Right renal pelvis (tissue), 4 donors: ENCODE measurements around the gene CILP2. TPM values are rescaled to one million over a fixed set of nuclear protein-coding genes. Genes with fewer than 3 reads are reported as not detected.

Experiments used
- DNase-seq, 4 donors: peaks; one replicate each; pipeline ENCODE4 v3.0.0-alpha.2; 2013; ENCODE audit warnings: low read depth in 4 of 4, low spot score in 3 of 4, missing footprints in 1 of 4
- polyA plus RNA-seq, 4 donors: library from polyadenylated mRNA; unstranded; fragments of 120-200 nt; gene quantifications; one replicate each; pipeline ENCODE4 v1.2.1, GENCODE V29; 2013; ENCODE audit not compliant: insufficient read length in 4 of 4

Gene CILP2, protein sequence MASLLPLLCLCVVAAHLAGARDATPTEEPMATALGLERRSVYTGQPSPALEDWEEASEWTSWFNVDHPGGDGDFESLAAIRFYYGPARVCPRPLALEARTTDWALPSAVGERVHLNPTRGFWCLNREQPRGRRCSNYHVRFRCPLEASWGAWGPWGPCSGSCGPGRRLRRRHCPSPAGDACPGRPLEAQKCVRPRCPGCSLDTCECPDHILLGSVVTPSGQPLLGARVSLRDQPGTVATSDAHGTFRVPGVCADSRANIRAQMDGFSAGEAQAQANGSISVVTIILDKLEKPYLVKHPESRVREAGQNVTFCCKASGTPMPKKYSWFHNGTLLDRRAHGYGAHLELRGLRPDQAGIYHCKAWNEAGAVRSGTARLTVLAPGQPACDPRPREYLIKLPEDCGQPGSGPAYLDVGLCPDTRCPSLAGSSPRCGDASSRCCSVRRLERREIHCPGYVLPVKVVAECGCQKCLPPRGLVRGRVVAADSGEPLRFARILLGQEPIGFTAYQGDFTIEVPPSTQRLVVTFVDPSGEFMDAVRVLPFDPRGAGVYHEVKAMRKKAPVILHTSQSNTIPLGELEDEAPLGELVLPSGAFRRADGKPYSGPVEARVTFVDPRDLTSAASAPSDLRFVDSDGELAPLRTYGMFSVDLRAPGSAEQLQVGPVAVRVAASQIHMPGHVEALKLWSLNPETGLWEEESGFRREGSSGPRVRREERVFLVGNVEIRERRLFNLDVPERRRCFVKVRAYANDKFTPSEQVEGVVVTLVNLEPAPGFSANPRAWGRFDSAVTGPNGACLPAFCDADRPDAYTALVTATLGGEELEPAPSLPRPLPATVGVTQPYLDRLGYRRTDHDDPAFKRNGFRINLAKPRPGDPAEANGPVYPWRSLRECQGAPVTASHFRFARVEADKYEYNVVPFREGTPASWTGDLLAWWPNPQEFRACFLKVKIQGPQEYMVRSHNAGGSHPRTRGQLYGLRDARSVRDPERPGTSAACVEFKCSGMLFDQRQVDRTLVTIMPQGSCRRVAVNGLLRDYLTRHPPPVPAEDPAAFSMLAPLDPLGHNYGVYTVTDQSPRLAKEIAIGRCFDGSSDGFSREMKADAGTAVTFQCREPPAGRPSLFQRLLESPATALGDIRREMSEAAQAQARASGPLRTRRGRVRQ
- polyA plus RNA-seq = under 1 TPM; 0.13 to 0.36 (median 0.15) TPM

DNA sequence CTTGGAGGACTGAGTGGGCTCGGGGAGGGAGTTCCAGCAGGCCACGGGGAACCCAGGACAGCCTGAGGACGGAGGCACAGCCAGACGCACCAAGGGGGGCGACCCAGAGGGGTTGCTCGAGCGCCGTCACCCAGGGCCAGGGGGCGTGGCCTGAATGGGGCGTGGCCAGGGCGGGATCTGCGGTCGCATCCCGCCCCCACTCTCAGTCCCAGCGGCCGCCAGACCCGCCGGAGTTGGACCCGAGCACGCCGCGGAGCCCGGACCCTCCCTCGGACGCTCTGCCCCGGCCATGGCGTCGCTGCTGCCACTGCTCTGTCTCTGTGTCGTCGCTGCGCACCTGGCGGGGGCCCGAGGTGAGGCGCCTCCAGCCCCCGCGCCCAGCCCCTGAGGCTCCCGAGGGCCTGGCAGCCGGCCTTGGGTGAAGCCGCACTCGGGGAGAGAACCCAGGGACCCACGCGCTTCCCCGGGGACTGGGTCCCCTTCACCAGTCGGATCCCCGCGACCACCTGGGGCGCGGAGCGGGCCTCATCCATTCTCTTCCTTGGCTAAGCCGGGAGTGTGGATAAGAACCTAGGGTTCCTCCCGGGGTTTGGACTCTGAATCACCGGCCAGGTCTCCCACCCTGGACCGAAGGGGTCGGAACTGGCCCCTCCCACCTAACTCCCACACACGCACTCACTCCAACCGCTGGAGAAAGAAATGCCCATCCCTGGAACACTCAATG lies at the start of gene CILP2:
CILP2 (plus strand) TSS at position 205 of the 724 bp plus-strand sequence; CDS start at position 290, 85 bp downstream.
- DNase-seq = no peak

DNA sequence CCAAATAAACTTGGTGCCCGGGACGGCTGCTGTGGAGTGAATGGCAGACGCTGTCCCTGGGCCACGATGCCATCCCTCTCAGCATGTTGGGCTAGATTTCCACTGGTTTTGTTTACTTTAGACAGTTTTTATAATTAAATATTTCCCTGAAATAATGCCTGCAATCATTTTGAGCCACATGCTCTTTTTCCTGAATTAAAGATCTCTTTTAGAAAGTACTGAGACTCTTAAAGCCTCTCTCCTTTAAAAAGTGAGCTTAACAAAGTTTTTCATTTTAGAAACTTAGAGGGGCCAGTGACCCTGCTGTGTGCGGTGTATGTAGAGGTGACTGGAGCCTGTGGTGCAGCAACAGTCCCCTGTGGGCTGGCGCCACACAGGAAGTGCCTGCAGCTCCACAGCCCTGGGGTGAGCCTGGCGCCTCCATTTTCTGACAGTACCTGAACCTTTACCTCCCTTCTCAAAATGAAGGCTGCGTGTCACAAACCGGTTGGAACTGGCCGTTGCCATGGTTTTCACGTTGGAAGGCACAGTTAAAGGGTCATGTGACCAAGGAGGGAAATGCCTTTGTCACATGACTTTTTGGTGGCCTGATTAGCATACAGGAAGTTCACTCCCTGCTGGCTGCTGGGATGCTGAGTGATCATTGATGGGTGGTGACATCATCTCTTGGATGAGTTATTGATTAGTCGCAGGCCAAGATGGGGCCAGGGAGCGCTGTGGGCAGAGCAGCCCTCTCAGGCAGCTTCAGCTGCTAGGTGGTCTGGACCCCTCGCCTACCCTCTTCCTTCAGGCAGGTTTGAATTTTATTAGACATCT lies 49.0 kb upstream of the CILP2 start:
- peak; percentile 72 to 91 (median 89) for DNase-seq

DNA sequence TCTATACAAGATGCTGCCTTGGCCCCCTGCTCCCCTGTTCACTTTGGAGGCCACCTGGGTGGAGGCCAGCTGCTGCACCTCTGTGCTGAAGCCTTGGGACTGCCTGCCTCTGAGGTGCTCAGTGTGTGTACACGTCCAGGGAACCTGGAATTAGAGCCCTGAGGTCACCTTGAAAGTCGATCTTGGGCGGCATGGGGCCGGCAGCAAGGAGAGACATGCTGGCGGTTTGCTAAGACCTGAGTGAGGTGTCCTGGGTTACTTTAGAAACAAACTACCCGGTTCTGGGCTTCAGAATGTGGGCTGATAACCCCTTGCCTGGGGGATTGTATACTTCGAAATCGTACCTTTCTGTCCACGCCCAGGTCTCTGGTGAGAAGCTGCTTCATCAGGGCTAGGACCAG lies 48.3 kb upstream of the CILP2 start:
- DNase-seq = no peak

DNA sequence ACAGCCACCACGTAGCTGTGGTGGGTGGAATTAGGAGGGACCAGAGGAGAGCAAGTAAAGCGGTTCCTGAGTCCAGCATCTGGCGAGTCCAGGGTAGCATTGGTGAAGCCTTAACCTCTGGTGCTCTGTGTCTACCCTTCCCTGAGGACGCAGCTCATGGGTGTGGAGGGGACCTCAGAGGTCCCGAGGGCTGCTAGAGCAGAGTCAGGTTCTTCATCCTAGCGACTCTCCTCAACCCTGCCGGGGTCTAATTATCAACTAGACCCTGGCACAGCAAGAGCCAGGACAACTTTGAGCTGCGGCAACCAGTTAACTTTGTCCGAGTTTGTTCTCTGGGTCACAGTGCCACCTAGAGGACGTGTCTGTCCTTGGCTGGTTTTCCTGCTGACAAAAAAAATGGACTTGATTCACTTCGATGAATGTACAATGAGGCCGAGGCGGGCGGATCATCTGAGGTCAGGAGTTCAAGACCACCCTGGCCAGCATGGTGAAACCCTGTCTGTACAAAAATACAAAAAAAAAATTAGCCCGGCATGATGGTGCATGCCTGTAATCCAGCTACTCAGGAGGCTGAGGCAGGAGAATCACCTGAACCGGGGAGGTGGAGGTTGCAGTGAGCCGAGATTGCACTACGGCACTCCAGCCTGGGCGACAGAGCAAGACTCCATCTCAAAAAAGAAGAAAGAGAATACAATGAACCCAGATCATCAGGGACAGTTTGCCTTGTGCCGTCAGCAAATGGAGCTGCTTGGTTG lies 47.7 kb upstream of the CILP2 start:
- peak; percentile 80 to 85 (median 82) for DNase-seq

DNA sequence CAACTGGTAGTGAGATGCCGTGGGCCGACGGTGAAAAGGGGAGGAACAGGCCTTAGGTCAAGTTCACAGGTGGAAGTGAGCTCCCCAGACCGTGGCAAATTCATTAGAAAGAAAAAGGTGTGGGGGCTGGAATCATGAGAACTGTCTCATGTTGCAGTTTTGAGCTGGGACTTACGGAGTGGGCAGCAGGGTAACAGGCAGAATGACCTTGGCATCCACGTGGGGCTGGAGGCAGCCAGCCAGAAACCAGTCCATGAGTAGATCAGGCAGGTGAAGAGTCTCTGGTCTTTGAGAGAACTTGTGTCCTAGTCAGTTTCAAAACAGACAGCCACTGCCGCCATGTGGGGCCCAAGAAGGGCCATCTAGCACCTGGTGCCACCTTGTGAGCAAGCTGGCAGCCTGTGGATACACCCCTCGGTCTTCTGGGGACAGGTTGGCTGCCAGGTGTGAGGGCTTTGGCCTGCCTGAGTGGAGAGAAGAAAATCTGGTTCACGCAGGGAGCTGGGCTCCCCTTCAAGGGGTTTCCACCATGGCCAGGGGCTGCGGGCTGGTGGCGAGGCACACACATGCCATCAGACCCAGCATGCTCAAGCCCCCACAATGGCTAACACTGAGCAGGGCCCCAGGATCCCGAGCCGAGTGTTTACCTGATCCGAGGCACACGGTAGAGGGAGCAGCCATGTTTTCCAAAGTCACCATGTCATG lies 46.6 kb upstream of the CILP2 start:
- no peak for DNase-seq

DNA sequence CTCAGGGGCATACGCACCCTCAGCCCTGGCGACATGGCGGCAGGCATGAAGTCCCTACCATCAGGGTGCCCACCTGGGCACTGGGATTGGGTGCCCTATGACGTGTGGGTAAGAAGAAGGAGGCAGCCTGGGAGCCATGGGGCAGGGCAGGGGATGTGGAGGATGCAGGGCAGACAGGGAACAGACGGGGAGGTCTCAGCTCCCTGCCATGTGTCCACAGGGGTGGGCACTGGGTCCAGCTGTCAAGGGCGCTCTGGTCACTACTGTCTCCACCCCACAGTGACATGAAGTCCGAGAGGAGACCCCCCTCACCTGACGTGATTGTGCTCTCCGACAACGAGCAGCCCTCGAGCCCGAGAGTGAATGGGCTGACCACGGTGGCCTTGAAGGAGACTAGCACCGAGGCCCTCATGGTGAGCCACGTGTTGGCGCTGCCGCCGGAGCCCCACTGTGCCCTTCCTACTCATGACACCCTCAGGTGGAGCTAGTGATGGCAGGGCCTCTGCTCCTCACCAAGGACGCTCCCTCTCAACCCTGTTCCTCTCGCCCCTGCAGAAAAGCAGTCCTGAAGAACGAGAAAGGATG lies 45.9 kb upstream of the CILP2 start:
- DNase-seq = no peak

DNA sequence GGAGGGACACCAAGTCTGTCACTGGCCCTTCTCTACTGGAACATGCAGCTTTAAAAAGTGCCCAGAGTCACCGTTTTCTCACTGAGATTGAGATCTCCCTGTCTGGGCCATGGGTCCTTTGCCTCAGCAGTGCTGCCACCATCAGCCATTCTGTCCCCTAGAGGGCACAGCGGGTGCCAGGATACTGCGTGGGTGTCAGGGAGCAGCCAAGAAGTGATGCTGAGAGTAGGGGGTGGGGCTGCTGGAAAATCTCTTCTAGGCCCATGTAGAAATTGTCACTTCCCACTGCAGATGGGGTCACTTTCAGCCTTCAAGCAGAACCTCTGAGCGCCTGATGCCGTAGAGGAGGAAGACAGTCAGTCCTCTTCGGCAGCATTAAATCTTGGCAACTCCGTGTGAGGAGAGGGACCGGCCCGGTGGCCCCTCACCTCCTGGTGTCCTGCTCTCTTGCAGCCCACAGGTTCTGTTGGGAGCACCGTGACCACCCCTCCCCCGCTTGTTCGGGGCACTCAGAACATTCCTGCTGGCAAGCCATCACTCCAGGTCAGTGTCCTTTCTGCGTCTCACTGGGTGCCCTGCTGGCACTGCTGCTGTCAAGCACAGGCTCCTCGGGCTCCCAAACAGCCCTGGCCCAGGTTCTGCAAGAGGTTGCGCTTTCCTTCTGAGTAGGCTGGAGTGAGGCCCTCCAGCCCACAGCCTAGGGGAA lies 44.1 kb upstream of the CILP2 start:
- no peak for DNase-seq

DNA sequence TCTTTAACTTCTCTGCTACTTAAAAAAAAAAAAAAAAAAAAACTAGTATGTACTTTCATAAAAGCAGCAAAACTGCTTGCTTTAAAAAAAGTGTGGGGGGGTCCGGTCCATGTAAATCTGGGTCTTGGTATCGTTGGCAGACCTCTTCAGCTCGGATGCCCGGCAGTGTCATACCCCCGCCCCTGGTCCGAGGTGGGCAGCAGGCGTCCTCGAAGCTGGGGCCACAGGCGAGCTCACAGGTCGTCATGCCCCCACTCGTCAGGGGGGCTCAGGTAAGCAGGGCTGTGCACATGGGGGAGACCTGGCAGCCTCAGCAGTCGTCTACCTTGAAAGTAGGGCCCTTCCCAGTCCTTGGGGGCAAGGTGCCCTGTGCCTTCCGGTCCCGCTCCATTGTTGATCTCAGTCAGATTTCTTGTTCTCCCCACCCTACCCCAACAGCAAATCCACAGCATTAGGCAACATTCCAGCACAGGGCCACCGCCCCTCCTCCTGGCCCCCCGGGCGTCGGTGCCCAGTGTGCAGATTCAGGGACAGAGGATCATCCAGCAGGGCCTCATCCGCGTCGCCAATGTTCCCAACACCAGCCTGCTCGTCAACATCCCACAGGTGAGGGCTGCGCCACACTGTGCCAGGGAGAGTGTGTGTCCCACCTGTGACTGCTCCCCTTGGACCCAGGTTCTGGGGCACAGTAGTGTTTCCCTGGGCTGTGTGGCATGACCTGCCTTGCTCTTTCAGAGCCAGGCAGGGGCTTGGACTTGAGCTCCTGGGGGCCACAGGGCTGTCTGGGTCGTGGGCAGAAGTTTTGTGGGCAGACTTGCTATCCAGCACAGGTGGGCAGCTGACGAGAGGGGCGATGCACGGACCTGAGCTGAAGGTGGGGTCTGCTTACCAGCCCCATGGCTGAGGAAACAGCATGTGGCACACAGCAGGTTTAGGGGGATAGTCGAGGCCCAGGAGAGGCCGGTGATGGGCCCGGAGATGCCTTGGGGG lies 42.2 kb upstream of the CILP2 start:
- DNase-seq = no peak

DNA sequence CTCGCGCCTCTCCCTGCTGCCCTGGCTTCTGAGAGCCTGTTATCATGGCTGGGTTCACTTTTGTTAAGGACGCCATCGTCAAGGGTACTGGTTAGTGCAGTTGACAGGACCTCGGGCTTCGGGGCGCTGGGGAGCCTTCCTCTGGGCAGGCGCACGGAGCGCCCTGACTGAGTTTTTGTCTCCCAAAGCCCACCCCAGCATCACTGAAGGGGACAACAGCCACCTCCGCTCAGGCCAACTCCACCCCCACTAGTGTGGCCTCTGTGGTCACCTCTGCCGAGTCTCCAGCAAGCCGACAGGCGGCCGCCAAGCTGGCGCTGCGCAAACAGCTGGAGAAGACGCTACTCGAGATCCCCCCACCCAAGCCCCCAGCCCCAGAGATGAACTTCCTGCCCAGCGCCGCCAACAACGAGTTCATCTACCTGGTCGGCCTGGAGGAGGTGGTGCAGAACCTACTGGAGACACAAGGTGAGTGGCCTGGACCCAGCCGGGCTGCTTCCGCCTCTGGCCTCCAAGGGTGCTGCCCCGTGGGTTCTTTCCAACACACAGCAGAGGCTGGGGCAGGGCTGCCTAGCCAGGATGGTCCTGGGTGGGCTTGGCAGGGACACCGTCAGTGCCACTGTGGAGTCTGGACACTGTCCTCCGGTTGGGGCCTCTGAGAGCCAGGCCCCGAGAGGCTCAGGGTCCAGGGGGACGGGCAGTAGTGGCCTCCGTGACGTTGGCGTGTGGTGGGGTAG lies 39.6 kb upstream of the CILP2 start:
- no peak for DNase-seq

DNA sequence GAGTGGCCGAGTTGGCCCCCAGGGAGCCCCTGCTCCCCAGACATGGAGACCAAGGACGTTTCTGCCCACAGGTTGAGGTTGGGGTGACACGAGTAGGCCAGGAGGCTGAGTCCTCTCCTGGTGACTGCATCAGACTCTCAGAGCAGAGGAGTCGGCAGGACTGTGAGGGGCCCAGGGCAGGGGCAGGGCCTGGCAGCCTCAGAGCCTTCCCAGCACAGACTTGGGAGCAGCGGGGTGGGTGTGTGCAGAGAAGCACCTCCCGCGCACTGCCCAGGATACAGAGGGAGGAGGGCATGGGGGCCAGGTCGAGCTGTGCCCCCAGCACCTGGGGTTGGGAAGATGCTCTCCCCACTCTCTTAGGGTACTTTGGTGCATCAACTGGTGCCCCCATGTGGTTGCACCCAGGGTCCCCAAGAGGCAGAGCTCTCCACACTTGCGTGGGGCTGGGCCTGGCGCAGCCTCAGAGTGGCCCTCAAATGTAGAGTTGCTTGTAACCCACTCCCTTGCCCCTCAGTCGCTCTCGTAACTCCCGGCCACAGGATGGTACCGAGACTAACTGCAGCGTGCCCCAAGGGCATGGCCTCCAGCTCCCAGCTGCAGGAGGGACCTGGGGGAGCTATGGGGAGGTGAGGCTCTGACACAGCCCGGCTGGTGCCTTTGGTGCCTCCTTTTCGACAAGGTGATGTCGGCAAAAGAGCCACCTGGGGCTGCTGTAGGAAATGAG lies 38.6 kb upstream of the CILP2 start:
- DNase-seq = no peak

DNA sequence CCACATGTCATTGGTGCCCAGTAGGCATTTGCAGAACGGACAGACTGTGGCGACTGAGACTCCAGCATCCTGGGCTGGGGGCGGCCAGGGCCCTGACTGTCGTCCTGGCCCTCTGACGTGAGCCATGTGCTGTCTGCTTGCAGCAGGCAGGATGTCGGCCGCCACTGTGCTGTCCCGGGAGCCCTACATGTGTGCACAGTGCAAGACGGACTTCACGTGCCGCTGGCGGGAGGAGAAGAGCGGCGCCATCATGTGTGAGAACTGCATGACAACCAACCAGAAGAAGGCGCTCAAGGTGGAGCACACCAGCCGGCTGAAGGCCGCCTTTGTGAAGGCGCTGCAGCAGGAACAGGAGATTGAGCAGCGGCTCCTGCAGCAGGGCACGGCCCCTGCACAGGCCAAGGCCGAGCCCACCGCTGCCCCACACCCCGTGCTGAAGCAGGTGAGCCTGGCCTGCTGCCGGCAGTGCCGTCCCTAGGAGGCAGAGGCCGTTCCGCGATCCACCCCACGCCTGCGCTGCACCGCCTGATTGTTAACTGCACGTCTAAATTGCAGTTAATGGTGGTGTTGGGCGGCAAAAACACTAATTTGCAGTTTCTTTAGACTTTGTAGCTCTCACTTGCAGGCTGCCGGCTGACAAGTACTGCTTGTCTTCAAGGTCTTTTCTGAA lies 37.0 kb upstream of the CILP2 start:
- no peak for DNase-seq

DNA sequence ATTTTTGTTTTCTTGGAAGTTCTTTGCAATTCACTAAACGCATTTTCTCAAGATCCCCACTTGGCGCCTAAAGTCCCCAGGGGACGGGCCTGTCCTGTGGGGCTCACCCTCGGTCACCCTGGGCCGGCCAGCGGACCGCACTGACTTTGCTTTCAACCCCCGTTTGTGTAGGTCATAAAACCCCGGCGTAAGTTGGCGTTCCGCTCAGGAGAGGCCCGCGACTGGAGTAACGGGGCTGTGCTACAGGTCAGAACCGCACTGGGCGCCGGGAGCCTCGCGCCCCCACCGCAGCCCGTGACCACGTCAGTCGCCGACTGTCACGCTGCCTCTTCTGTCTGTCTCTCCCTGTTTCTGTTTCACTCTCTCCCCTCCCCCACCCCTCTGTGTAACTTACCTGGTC lies 36.3 kb upstream of the CILP2 start:
- no peak for DNase-seq

DNA sequence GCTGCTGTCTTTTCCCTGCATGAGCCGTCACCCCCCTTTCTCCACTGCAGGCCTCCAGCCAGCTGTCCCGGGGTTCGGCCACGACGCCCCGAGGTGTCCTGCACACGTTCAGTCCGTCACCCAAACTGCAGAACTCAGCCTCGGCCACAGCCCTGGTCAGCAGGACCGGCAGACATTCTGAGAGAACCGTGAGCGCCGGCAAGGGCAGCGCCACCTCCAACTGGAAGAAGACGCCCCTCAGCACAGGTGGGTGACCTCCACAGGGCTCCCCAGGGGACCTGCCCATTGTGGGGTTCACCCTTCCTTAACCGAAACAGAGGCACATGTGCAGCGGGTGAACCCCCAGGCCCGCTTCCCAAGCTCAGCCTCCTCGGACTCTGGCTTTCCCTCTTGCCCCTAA lies 35.8 kb upstream of the CILP2 start:
- no peak for DNase-seq
